ENCODE data around the gene ABHD17A. TPM values are rescaled to one million over a fixed set of nuclear protein-coding genes. Genes with fewer than 3 reads are reported as not detected.

The ABHD17A gene
- total RNA-seq, 1 donor from 2014 or later, result 76.4 TPM

GRCh38 chr19:1914826-1915341 lies 29.6 kb upstream of the ABHD17A start:
- no peaks in the 10 kb centered on the region for H3K9me3 ChIP-seq
- TF ChIP-seq CTCF (IDR thresholded peaks at IDR 0.05), result no peak
- no peaks in the 10 kb centered on the region for H3K27me3 ChIP-seq (ENCODE audit: low read depth)
- DNase-seq, result no peak
- H3K4me3 ChIP-seq, result no peak overlapping the region
- intact Hi-C loops (cut with DNase I), result no loop called here
- peaks cover 10% of the 10 kb centered on the region for H3K4me1 ChIP-seq
- H3K36me3 ChIP-seq, result peaks cover 58% of the 10 kb centered on the region
- H3K27ac ChIP-seq, result no peak overlapping the region
- ATAC-seq, result no peak

- no peak for TF ChIP-seq CTCF (IDR thresholded peaks at IDR 0.05)
- intact Hi-C loops (cut with DNase I), result no loop called here
- H3K4me3 ChIP-seq, result no peak overlapping the region
Observed at GRCh38 chr19:1913781-1914577, 28.7 kb upstream of the ABHD17A start.

GRCh38 chr19:1912760-1913505 lies 27.6 kb upstream of the ABHD17A start:
- H3K4me3 ChIP-seq, result no peak overlapping the region
- no peaks in the 10 kb centered on the region for H3K27me3 ChIP-seq (ENCODE audit: low read depth)
- H3K9me3 ChIP-seq, result no peaks in the 10 kb centered on the region
- H3K4me1 ChIP-seq, result peaks cover 28% of the 10 kb centered on the region
- TF ChIP-seq CTCF (IDR thresholded peaks at IDR 0.05), result no peak
- ATAC-seq (no peak), DNase-seq (no peak)
- intact Hi-C loops (cut with DNase I), result no loop called here
- H3K36me3 ChIP-seq, result peaks cover 39% of the 10 kb centered on the region
- no peak overlapping the region for H3K27ac ChIP-seq

More at GRCh38 chr19:1913781-1914577, 28.7 kb upstream of the ABHD17A start:
- DNase-seq, result no peak
- ATAC-seq, result no peak
- Histone ChIP-seq H3K27me3 (ENCODE audit: low read depth) (no peaks in the 10 kb centered on the region), H3K4me1 (peaks cover 19% of the 10 kb centered on the region), H3K36me3 (peaks cover 49% of the 10 kb centered on the region), H3K9me3 (no peaks in the 10 kb centered on the region), H3K27ac (no peak overlapping the region)

- peaks cover 31% of the 10 kb centered on the region for H3K36me3 ChIP-seq
- intact Hi-C loops (cut with DNase I), result no loop called here
- peaks cover 36% of the 10 kb centered on the region for H3K4me1 ChIP-seq
- no peak overlapping the region for H3K4me3 ChIP-seq
- H3K27me3 ChIP-seq (ENCODE audit: low read depth), result no peaks in the 10 kb centered on the region
- H3K9me3 ChIP-seq, result no peaks in the 10 kb centered on the region
- no peak for TF ChIP-seq CTCF (IDR thresholded peaks at IDR 0.05)
- ATAC-seq (no peak), DNase-seq (no peak)
- no peak overlapping the region for H3K27ac ChIP-seq
Observed at GRCh38 chr19:1911995-1912394, 26.7 kb upstream of the ABHD17A start.

GRCh38 chr19:1911098-1911497 lies 25.8 kb upstream of the ABHD17A start:
- no peaks in the 10 kb centered on the region for H3K9me3 ChIP-seq
- intact Hi-C loops (cut with DNase I), result no loop called here
- TF ChIP-seq CTCF (IDR thresholded peaks at IDR 0.05), result no peak
- no peak overlapping the region for H3K27ac ChIP-seq
- ATAC-seq (no peak), DNase-seq (no peak)
- no peak overlapping the region for H3K4me3 ChIP-seq
- H3K27me3 ChIP-seq (ENCODE audit: low read depth), result no peaks in the 10 kb centered on the region
- peaks cover 28% of the 10 kb centered on the region for H3K36me3 ChIP-seq
- peaks cover 43% of the 10 kb centered on the region for H3K4me1 ChIP-seq

All from lower lobe of right lung (tissue), 2 donors.